Stimulated activated CD4-positive, alpha-beta T cell treated with anti-CD3 and anti-CD28 coated beads, Interleukin-15, amount 100 ng/mL, for 1 hour (primary cell): ENCODE results near the gene ZNF500.

ENCODE experiments used
- DNase-seq, 2 donors: peaks; one replicate each; pipeline ENCODE4 v3.0.0-alpha.2; 2020; ENCODE audit warnings: low read depth in 1 of 2, low spot score in 1 of 2

The ZNF500 gene

DNA sequence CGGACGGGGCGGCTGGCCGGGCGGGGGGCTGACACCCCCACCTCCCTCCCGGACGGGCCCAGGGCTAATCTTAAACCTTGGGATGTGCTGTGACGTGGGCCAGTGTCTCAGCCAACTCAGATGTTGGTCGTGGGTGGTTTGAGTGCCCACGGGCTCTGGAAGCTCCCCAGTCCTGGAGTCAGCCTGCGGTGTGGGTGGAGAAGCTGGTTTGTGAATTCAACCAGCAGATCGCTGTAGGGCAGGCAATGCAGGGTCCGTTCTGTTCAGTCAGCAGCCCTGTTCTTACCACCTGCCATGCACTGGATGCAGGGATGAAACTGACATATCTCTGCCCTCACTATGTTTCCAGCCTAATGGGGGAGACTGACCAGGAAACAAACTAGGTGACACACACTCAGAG, 8.0 kb upstream of the ZNF500 start:
- no peak for DNase-seq

DNA sequence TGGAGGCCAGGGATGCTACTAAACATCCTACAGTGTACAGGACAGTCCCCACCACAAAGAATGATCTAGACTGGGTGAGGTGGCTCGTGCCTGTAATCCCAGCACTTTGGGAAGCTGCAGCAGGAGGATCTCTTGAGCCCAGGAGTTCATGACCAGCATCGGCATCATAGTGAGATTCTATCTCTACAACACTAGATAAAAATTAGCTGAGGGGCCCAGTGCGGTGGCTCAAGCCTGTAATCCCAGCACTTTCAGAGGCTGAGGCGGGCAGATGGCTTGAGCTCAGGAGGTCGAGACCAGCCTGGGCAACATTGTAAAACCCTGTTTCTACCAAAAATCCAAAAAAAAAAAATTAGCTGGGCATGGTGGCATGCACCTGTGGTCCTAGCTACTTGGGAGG, 5.4 kb upstream of the ZNF500 start:
- DNase-seq = no peak

DNA sequence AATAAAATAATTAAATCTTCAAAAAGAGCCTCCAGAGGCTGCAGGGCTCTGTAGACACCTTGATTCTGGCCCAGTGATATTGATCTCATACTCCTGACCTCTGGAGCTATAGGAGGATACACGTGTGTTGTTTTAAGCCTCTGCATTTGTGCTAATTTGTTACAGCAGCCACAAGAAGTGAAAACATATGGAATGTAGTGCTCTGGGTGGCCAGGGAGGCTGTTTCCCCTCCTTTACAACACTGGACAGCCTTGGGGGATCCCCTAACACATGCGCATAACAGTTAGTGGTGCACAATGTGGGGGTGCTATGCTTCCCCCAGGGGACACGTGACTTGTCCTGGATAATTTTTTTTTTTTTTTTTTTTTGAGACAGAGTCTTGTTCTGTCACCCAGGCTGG, 4.7 kb upstream of the ZNF500 start:
- no peak for DNase-seq

DNA sequence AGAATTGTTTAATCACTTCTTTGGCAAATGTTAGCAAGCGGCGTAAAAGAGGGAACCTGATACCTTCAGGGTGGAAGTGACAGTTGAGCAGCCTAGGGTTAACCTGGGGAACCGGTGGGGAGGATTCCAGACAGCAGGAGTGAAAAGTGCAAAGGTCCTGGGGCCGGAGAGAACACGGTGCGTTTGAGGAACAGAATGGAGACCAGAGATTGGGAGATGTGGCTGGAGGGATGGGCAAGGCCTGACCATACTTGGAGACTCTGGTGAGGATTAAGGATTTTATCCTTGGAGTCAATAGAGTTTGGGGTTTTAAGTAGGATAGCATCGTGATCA, 2.3 kb upstream of the ZNF500 start:
- no peak for DNase-seq

DNA sequence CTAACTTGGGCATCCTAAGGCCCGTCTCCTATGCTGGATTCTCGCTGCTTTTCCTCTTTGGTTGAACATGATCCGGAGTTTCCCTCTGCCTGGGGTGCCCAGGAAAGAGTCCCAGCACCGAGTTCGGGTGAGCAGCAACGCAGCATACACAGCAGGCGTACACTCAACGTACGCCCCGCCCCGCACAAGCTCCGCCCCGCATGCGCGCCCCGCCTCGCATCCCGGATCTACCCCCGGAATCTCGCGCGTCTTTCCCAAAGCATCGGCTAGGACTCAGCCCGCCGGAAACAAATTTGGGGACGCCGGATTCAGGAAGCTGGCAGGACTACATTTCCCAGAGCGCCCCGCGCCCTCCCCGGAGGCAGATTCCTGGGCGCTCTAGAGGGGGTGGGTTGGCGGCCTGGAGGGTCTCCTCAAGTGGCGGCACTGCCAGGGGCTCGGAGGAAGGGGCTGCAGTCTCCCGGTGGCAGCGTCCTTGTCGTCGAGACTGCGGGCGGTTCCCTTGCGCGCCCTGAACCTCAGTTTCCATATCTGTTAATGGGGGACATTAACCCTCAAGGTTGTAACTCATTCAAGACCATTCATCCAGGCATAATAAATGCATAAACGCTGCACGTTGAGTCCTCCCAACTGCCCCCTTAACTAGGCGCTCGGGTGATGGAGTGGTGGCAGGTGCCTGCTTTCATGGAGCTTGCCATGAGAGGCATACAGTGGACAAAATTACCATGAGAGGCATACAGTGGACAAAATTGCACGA, 1.8 kb upstream of the ZNF500 start:
- DNase-seq = peak; percentile 63 to 82

DNA sequence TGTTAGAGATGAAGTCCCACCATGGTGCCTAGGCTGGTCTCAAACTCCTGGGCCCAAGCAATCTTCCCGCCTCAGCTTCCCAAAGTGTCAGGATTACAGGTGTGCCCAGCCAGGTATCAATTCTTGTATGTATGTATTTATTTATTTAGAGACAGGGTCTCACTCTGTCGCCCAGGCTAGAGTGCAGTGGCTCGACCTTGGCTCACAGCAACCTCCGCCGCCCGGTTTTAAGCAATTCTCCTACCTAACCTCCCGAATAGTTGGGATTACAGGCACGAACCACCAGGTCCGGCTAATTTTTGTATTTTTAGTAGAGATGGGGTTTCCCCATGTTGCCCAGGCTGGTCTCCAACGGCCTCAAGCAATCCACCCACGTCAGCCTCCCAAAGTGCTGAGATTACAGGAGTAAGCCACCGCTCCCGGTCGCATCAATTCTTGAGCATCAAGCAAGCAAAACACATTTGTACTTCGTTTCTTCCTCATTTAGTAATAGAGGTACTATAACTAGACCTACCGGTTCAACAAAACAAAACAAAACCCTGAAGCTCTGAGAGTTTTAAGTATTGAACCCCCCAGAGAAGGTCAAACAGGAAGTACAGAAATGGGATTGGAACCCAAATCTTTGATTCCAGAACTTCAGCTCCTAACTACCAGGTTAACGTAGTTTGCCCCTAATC, 1.0 kb upstream of the ZNF500 start:
- no peak for DNase-seq

DNA sequence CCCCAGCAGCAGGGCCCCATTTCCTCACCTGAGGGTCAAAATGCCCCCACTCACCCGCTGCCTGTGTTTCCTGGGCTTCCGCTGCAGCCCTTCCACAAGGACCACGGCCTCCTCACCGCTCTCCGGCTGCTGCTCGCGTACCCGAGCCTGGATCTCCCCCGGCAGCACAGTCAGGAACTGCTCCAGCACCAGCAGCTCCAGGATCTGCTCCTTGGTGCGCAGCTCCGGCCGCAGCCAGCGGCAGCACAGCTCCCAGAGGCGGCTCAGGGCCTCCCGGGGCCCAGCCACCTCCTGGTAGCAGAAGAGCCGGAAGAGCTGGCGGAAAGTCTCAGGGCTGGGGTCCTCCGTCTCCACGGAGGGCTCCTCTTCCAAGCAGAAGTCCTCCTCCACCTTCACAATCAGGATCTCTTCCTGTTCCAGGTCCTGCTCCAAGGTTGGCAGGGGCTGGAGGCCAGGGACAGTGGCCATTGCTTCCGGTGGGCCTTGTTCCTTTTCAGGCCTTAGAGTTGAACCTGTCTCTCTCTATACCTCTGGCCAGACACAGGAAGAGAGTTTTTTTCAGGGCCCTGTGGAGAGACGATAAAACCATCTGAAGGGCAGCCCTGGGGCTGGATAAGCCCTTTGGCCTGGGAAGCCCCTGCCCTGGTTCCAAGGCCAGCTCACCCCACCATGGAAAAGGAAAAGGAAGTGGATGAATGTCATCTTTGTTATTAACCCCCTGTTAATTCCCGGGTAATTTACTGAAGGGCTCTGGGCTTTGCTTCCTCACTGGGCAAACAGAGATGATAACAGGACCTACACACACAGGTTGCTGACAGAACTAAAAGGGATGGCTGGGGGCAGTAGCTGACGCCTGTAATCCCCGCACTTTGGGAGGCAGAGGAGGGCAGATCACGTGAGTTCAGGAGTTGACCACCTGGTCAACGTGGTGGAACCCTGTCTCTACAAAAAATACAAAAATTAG, 1.2 kb downstream of the ZNF500 start:
- no peak for DNase-seq

DNA sequence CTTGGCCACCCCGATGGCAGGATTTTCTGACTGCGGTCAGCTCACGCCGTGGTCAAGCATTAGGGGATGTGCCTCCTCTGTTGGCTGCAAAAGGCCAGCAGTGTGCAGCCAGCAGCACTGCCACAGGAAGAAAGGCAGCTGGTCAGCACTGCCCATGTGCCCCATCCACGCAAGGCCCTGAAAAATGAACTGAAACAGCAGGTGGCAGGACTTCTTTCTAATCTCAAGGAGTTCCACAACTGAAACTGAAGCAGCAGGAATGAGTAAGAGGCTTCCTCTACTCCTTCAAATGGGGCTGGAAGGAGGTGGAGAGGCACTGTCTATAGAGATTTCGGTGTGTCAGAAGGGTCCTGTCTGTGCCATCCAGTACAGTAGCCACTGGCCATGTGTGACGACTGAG, 3.2 kb downstream of the ZNF500 start:
- DNase-seq = no peak

DNA sequence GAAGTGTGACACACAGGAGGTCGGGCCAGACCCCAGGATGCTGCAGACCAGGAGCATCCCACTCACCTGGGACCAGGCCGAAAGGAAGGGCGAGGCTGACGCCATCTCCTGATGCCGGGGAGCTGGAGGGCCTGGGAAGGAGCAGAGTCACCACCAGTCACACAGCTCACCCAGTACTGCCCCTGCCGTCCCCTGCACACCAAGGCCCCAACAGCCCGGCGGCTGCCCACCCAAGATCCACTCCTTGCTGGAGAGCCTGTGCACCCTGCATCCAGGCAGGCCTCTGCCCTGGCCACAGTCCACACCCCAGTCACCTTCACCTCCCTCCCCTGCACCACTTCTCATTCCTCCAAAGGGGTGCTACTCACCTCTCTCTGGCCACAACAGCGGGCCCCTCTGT, 4.8 kb downstream of the ZNF500 start:
- DNase-seq = no peak

DNA sequence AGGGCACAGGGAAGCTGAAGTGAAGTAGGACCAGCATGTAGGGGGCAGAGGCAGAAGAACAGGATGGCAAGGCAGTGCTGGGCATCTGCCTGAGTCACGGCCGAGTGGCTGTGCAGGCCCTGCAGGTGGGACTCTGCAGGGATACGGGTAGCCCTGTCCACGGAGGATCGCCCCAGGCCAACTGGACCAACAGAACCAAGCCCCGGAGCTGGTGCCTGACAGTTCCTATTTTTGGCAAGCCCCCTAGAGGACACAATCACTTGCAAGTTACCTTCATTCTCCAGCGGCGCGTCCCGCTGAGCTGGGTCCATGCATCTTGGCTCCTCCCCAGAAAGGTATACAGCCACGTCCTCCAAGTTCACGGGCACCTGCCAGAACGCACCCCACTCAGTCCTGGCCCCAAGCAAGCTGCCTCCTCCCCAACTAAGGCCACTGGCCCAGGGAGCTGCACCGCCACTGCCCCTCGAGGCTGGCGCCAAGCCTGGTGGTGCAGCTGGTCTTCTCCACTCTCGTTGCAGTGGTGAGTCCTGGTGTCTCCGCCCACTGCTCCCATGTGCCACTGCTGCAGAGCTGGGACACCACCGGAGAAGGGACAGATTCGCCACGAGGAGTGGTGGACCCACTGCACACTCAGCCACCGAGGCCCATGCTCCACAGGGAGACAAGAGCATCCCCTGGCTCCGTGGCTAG, 6.6 kb downstream of the ZNF500 start:
- DNase-seq = no peak

DNA sequence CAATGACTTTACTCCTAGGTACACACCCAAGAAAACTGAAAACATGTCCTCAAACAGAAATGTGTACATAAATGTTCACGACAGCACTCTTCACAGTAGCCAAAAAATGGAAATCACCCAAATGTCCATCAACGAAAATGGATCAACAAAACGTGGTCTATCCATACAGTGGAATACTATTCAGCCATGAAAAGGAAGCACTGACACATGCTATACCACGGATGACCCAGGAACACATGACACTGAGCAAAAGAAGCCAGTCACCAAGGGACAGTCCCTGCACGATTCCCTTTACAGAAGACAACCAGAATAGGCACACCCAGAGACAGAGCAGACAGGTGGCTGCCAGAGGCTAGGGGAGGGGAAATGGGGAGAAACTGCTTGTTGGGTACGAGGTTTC, 11.3 kb downstream of the ZNF500 start:
- DNase-seq = no peak

DNA sequence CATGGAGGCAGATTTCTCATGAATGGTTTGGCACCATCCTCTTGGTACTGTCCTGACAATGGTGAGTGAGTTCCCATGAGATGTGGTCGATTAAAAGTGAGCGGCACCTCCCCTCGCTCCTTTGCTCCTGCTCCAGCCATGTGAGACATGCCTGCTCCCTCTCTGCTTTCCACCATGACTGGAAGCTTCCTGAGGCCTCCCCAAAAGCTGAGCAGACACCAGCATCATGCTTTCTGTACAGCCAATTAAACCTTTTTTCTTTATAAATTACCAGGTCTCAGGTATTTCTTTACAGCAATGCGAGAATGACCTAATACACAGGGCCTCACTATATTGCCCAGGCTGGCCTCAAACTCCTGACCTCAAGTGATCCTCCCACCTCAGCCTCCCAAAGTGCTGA, 12.1 kb downstream of the ZNF500 start:
- DNase-seq = no peak

DNA sequence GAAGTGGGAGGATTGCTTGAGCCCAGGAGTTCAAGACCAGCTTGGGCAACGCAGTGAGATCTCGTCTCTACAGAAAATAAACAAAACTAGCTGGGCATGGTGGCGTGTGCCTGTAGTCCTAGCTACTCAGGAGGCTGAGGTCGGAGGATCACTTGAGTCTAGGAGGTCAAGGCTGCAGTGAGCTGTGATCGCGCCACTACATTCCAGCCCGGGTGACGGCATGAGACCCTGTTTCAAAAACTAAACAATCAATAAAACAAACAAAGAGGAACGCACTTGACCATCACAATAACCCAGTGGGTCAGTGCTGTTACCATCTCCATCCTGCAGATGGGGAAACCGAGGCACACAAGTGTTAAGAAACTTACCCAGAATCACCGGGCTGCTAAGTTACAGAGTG, 13.7 kb downstream of the ZNF500 start:
- no peak for DNase-seq

DNA sequence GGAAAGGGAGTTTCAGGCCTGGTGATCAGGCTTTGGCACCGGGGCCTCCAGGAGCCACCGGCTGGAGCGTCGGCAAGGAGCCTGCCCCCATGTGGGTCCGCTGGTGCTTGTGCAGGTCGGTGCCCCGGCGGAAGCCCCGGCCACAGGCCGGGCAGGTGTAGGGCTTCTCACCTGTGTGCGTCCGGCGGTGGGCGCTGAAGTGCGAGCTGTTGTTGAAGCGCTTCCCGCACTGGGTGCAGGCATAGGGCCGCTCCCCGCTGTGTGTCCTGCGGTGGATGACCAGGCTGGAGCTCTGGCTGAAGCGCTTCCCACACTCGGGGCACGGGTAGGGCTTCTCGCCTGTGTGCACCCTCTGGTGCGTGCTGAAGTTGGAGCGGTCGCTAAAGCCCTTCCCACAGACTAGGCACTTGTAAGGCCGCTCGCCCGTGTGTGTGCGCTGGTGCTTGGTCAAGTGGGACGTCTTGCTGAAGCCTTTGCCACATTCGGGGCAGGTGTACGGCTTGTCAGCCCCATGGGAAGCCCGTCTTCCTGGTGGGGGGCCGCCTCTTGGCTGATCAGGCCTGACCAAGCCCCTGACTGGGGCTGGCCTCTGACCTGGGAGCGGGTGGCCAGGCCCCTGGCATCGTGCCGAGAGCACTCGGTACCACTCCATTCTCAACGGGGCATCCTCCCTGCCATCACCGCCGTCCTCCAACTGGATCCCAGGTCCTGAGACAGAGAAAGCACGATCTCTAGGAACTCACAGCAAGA, 14.4 kb downstream of the ZNF500 start:
- no peak for DNase-seq

DNA sequence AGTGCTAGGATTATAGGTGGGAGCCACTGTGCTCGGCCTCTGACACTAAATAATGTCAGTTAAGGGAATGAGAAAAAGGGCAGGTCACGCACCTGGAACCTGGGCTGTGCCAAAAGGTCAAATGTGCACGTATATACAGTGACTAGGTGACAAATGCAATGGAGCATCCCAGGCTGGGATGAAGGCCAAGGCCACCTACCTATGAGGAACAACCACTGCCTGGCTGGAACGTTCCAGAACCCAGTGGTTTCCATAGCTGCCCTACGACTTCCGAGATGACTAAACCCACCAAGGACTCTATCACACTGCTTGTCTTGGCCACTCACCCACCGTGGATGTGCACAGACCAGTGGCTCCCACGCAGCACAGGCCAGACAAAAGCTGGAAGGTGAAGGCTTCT, 16.1 kb downstream of the ZNF500 start:
- DNase-seq = no peak

DNA sequence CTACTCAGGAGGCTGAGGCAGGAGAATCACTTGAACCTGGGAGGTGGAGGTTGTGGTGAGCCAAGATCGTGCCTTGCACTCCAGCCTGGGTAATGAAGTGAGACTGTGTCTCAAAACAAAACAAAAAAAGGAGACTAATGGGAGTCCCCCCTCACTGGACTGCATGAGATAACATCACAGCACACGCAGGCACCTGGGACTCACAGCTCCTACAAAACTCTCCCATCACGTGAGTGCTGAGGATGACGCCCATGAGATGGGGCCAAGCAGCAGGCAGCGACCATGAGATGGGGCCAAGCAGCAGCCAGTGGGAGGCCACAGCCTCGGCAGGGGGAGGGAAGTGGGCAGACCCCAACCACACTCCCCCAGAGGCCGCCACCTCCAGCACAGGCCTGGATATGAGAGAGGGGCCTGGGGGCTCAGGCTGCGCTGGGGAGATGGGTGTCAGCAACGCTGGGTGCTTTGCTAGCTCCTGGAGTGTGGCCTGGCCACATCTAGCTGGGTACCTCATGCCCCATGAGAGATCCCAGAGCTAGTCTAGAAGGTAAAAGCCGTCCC, 17.2 kb downstream of the ZNF500 start:
- no peak for DNase-seq

DNA sequence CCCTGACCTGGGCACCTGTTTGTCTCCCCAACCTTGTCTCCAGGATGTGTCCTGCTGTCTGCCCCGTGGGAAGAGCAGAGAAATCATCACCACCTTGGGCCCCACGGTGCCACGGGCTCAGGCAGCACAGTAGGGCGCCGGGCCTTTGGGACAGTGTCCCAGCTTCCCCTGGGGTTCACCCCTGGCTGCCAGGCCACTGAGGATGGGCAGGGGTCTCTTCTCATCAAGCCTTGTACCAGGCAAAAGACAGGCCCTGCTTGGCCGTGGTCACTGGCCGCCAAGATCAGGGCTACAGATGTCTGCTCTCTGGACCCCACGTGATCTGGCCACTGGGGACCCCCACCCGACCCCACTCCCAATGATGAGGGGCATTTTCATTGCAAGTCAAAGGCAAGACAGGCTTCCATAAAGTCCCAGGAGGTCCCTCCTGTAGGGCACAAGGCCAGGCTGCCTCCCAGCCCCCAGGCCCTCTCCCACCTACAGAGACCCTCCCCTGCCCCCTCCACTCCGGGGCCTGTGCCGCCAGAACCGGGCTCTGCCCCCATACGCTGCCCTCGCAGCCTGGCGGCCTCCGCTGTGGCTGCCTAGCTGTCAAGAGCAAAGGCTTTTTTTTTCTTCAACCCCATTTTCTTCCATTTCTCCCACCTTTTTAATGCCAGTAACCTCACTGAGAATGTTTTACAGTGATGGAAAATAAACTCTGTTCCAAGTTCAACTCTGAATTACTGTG, 18.1 kb downstream of the ZNF500 start:
- DNase-seq = no peak

DNA sequence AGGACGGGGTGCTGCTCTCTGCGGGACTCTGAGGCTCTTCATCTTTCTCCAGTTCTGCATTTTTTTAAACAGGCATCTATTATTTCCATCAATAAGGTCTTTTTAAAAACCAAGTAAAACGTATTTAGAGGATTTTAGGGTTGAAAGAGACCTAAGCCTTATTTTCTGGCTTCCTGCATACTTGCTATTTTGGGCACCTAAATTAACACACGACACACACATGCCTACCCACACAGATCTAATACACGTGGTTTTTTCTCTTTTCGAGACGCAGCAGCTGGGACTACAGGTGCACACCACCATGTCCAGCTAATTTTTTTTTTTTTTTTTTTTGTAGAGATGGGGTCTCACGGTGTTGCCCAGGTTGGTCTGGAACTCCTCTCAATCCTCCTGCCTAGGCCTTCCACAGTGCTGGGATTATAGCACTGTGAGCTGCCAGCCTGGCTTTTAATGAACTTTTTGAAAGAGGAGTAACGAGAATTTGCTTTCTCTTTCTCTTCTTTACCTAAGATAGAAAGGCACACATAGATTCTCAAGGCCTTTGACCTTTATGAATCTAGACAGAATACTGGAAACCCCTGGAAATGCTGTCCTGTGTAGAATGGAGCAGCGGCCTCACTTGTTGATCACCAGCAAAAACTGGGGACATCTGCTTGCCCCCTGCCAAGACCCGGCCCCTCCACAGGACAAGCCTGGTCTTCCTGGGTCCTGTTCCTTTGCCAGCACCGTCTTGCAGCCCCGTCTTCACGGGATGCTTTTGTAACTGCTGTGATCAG, 18.9 kb downstream of the ZNF500 start:
- no peak for DNase-seq

DNA sequence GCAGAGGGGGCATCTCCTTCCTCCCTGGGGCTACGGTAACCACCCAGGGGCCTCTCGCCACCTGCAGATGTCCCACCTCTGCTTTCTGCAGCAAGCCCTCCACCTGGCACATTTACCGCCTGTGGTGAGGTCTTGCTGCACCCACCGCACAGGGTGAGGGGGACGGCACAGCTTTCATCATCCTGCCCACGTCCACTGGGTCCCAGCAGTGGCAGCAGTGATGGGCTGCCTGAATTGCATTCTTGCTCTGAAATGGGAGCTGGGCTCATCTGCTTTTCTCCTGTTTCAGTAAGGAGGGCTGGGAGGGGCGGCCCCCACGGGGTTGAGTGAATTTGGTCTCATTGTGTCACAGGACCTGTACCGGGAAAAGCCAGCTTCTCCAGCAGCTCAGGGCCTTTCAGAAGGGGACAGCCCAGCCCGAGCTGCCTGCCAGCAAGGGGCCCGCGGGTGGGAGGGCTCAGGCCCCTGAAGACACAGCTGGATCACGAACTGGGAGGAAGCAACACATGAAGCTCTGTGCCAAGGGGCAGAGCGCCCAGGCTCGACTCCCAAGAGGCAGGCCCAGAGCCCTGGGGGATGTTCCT, 19.9 kb downstream of the ZNF500 start:
- DNase-seq = no peak
